ENCODE results near the gene LAMC2.

GRCh38 chr1:183239220-183239742 is 53.2 kb downstream of the LAMC2 start:
- TF ChIP-seq CTCF (IDR thresholded peaks at IDR 0.05) = no peak
- no peak for TF ChIP-seq POLR2A (IDR thresholded peaks at IDR 0.05)

All from prostate gland (tissue), 2 donors.